Endometrium (tissue), 2 donors: ENCODE data around the gene EDEM2.
"Not testable (repeated sequence)": the region's sequence is repeated elsewhere in the genome, so short reads cannot be mapped to it uniquely, and the experiment has no call there.

Experiments
- FAIRE-seq: peaks from 2 replicates; lab custom pipeline; 2012; peaks lifted over from hg19 to GRCh38; lab: Jason Lieb, UNC
- donor health status: control.
- donor health status: control.

EDEM2 gene

GRCh38 chr20:35125753-35126152 is 21.4 kb downstream of the EDEM2 start:
- no peak for FAIRE-seq

- FAIRE-seq: no peak
Measured at GRCh38 chr20:35122756-35123405, 24.3 kb downstream of the EDEM2 start.

GRCh38 chr20:35121186-35121585 is 25.9 kb downstream of the EDEM2 start:
- no peak for FAIRE-seq

GRCh38 chr20:35120012-35120701 is 27.0 kb downstream of the EDEM2 start:
- FAIRE-seq: no peak

GRCh38 chr20:35117629-35118028 is 29.5 kb downstream of the EDEM2 start:
- no peak for FAIRE-seq

- FAIRE-seq: no peak
Measured at GRCh38 chr20:35117196-35117595, 29.9 kb downstream of the EDEM2 start.

- FAIRE-seq: no peak
Measured at GRCh38 chr20:35116258-35116657, 30.9 kb downstream of the EDEM2 start.

- FAIRE-seq: no peak
Measured at GRCh38 chr20:35115606-35116005, 31.5 kb downstream of the EDEM2 start.

- not testable (repeated sequence) for FAIRE-seq
Measured at GRCh38 chr20:35112276-35112675, 34.9 kb downstream of the EDEM2 start.

GRCh38 chr20:35111141-35111888 is 35.8 kb downstream of the EDEM2 start:
- FAIRE-seq: no peak

GRCh38 chr20:35108921-35109320 is 38.2 kb downstream of the EDEM2 start:
- no peak for FAIRE-seq

GRCh38 chr20:35106827-35107380 is 40.2 kb downstream of the EDEM2 start:
- no peak for FAIRE-seq

- no peak for FAIRE-seq
Measured at GRCh38 chr20:35104685-35105295, 42.3 kb downstream of the EDEM2 start.

- no peak for FAIRE-seq
Measured at GRCh38 chr20:35101620-35102019, 45.5 kb downstream of the EDEM2 start.

GRCh38 chr20:35093267-35093884 is 53.8 kb downstream of the EDEM2 start:
- no peak for FAIRE-seq

GRCh38 chr20:35092524-35093266 is 54.4 kb downstream of the EDEM2 start, which contains the start of gene TRPC4AP:
TRPC4AP (minus strand) TSS chr20:35092807; CDS start chr20:35092781, 26 bp downstream.
- no peak for FAIRE-seq

GRCh38 chr20:35091816-35092523 is 55.2 kb downstream of the EDEM2 start:
- no peak for FAIRE-seq

GRCh38 chr20:35088231-35089145 is 58.6 kb downstream of the EDEM2 start:
- no peak for FAIRE-seq

- FAIRE-seq: no peak
Measured at GRCh38 chr20:35087791-35088190, 59.3 kb downstream of the EDEM2 start.
